Breast epithelium (tissue), 3 donors: ENCODE data around the gene FZD7.

ENCODE experiments used
- POLR2A ChIP-seq: fragments of 450-650 bp; IDR thresholded peaks from one replicate; pipeline ENCODE4 v1.6.1; 2016; ENCODE audit warnings: antibody characterized with exemption, mild to moderate bottlenecking, moderate library complexity
- POLR2AphosphoS5 ChIP-seq, 3 donors: sonication (generic); formaldehyde crosslinking; IDR thresholded peaks; one replicate each; pipeline ENCODE4 v1.6.1; 2017; ENCODE audit warnings: antibody characterized with exemption in 3 of 3
- TF ChIP-seq, protein P1 (sequence below), 3 donors: fragments of 450-650 bp; IDR thresholded peaks; one replicate each; pipeline ENCODE4 v1.5.1; 2016 to 2017; ENCODE audit warnings: antibody characterized with exemption in 3 of 3, mild to moderate bottlenecking in 3 of 3, moderate library complexity in 3 of 3

DNA sequence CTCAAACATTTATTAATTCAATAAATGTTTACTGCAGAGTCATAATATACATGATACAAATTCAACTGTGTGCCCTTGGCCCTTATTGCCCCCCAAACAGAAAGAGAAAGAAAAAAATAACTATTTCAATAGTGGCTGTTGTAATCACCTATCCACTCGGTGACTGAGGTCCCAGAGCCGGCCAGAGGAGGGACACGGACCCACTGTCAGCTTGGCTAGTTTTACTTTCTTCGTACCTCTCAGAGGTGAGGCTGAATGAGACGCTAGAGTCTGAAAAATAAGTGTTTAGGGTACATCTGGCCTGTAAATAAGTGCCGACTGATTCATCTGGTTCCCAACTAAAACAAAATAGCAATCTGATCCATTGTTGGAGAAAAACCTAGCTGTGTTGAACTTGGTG lies 31.3 kb upstream of the FZD7 start:
- TF ChIP-seq POLR2A (no peak), POLR2AphosphoS5 (IDR thresholded peaks at IDR 0.05) (no peak)
- TF ChIP-seq, protein P1, sequence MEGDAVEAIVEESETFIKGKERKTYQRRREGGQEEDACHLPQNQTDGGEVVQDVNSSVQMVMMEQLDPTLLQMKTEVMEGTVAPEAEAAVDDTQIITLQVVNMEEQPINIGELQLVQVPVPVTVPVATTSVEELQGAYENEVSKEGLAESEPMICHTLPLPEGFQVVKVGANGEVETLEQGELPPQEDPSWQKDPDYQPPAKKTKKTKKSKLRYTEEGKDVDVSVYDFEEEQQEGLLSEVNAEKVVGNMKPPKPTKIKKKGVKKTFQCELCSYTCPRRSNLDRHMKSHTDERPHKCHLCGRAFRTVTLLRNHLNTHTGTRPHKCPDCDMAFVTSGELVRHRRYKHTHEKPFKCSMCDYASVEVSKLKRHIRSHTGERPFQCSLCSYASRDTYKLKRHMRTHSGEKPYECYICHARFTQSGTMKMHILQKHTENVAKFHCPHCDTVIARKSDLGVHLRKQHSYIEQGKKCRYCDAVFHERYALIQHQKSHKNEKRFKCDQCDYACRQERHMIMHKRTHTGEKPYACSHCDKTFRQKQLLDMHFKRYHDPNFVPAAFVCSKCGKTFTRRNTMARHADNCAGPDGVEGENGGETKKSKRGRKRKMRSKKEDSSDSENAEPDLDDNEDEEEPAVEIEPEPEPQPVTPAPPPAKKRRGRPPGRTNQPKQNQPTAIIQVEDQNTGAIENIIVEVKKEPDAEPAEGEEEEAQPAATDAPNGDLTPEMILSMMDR (IDR thresholded peaks at IDR 0.05), result no peak
